Measurements from ENCODE around the gene FAM222B. TPM values are rescaled to one million over a fixed set of nuclear protein-coding genes. Genes with fewer than 3 reads are reported as not detected.

FAM222B gene
- total and polyA plus RNA-seq, 9 of the 15 experiments (the other 6 are each of a cell fraction or from before 2014, with no cell fraction given), result 4.0 to 34.6 (median 7.5) TPM

- TF ChIP-seq, protein P1, sequence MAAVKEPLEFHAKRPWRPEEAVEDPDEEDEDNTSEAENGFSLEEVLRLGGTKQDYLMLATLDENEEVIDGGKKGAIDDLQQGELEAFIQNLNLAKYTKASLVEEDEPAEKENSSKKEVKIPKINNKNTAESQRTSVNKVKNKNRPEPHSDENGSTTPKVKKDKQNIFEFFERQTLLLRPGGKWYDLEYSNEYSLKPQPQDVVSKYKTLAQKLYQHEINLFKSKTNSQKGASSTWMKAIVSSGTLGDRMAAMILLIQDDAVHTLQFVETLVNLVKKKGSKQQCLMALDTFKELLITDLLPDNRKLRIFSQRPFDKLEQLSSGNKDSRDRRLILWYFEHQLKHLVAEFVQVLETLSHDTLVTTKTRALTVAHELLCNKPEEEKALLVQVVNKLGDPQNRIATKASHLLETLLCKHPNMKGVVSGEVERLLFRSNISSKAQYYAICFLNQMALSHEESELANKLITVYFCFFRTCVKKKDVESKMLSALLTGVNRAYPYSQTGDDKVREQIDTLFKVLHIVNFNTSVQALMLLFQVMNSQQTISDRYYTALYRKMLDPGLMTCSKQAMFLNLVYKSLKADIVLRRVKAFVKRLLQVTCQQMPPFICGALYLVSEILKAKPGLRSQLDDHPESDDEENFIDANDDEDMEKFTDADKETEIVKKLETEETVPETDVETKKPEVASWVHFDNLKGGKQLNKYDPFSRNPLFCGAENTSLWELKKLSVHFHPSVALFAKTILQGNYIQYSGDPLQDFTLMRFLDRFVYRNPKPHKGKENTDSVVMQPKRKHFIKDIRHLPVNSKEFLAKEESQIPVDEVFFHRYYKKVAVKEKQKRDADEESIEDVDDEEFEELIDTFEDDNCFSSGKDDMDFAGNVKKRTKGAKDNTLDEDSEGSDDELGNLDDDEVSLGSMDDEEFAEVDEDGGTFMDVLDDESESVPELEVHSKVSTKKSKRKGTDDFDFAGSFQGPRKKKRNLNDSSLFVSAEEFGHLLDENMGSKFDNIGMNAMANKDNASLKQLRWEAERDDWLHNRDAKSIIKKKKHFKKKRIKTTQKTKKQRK (IDR thresholded peaks at IDR 0.05; ENCODE audit: borderline replicate concordance, low read depth, low read length), result no peak
- TF ChIP-seq ZBTB17 (CRISPR knock-in tag; IDR thresholded peaks at IDR 0.05) (peak; percentile 58), RBM39 (optimal IDR thresholded peaks at IDR 0.05; ENCODE audit: low read depth, low read length) (peak; percentile 75), CXXC5 (CRISPR knock-in tag; IDR thresholded peaks at IDR 0.05) (peak; percentile 96), LCOR (CRISPR knock-in tag; IDR thresholded peaks at IDR 0.05) (0 out of 2 replicates have a peak, but pooled peaks have one; percentile 36), ZBTB5 (IDR thresholded peaks at IDR 0.05) (no peak), ATF1 (CRISPR knock-in tag; IDR thresholded peaks at IDR 0.05) (no peak), ATF1 (tag; IDR thresholded peaks at IDR 0.05) (peak; percentile 79), ARNT (IDR thresholded peaks at IDR 0.05) (no peak), ZNF75A (CRISPR knock-in tag; IDR thresholded peaks at IDR 0.05) (no peak), POLR3G (IDR thresholded peaks at IDR 0.05; ENCODE audit: extremely low read depth, insufficient read length, insufficient replicate concordance) (no peak), SIN3A (IDR thresholded peaks at IDR 0.05; ENCODE audit: borderline replicate concordance in 2 of 2, control insufficient read depth in 1 of 2, low read depth in 2 of 2, low read length in 2 of 2) (peak in 1 of 2 experiments; percentile 35; a peak in 1 of 4 replicates), TARDBP (IDR thresholded peaks at IDR 0.05) (peak; percentile 68), RBM14 (IDR thresholded peaks at IDR 0.05; ENCODE audit: borderline replicate concordance, insufficient read depth, low read depth, low read length) (0 out of 2 replicates have a peak, but pooled peaks have one; percentile 27), ERF (CRISPR knock-in tag; IDR thresholded peaks at IDR 0.05) (peak; percentile 75), NBN (IDR thresholded peaks at IDR 0.05; ENCODE audit: low read depth) (peak; percentile 61)
- TF ChIP-seq, protein P2, sequence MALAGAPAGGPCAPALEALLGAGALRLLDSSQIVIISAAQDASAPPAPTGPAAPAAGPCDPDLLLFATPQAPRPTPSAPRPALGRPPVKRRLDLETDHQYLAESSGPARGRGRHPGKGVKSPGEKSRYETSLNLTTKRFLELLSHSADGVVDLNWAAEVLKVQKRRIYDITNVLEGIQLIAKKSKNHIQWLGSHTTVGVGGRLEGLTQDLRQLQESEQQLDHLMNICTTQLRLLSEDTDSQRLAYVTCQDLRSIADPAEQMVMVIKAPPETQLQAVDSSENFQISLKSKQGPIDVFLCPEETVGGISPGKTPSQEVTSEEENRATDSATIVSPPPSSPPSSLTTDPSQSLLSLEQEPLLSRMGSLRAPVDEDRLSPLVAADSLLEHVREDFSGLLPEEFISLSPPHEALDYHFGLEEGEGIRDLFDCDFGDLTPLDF (CRISPR knock-in tag; IDR thresholded peaks at IDR 0.05), result peak; percentile 91
- TF ChIP-seq, protein P3, sequence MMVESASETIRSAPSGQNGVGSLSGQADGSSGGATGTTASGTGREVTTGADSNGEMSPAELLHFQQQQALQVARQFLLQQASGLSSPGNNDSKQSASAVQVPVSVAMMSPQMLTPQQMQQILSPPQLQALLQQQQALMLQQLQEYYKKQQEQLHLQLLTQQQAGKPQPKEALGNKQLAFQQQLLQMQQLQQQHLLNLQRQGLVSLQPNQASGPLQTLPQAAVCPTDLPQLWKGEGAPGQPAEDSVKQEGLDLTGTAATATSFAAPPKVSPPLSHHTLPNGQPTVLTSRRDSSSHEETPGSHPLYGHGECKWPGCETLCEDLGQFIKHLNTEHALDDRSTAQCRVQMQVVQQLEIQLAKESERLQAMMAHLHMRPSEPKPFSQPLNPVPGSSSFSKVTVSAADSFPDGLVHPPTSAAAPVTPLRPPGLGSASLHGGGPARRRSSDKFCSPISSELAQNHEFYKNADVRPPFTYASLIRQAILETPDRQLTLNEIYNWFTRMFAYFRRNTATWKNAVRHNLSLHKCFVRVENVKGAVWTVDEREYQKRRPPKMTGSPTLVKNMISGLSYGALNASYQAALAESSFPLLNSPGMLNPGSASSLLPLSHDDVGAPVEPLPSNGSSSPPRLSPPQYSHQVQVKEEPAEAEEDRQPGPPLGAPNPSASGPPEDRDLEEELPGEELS (CRISPR knock-in tag; IDR thresholded peaks at IDR 0.05; ENCODE audit: borderline replicate concordance), result no peak
Measured at GRCh38 chr17:28710861-28711722, 131.5 kb downstream of the FAM222B start (continued).

Measured in K562 (cell line).